ENCODE measurements around the gene SUMO3.

GRCh38 chr21:44814498-44815023, 3.3 kb downstream of the SUMO3 start:
- TF ChIP-seq CTCF (IDR thresholded peaks at IDR 0.05): no peak
- TF ChIP-seq POLR2A (IDR thresholded peaks at IDR 0.05): no peak
- no peak for TF ChIP-seq EP300 (IDR thresholded peaks at IDR 0.05)

Measured in suprapubic skin (tissue), 3 donors.